CD4-positive, alpha-beta T cell treated with Interleukin-10 for 1 hour (primary cell): ENCODE results near the gene SLC6A4.
A peak's percentile ranks its signal among the peaks of the same experiment; 100 is the strongest.

Source experiments
- DNase-seq: peaks from one replicate; pipeline ENCODE4 v3.0.0-alpha.2; 2020

The SLC6A4 gene

DNA sequence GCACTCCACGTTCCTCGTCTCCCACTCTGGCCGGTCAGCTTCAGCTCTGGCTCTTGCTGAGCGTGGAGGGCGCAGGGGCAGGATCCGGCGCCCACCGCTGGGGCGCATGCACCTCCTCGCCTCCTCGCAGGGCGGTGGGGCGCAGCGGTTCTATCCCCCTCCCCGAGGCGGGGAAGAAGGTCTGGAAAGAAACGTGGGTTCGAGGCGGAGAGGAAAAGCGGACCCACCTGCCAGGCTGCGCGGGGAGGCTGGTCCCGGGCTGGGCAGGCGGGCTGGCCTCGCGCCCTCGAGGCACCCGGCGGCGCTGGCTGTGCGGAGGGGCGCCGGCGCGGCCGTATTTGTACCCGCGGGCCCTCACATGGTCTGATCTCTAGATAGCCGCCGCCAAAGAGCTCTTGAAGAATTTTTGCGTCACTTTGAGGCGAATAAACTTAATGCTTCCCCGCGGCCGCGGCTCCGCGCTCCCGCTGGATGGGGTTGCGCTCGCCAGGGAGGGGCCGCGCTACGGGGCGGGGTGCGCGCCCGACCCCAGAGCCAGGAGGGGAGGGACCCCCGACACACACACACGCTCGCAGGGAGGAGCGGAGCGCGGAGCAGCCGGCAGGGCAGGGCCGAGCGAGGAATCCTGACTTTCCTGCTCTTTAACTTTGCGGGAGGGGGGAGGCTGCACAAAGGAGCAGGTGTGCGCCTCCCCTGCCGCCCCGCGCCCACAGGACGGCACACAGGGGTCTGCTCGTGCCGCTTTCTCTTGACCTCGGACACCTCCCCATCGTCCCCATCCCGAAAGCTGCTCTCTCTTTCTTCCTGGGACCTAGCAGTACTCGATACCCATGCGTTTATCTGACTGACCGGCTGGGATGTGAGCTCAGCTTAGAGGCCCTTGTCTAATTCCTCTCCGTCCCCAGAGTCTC lies at the start of gene SLC6A4:
SLC6A4 (minus strand) TSS at position 312 of the 911 bp plus-strand sequence. CDS start 13,739 bp downstream, outside the sequence.
- DNase-seq: no peak

DNA sequence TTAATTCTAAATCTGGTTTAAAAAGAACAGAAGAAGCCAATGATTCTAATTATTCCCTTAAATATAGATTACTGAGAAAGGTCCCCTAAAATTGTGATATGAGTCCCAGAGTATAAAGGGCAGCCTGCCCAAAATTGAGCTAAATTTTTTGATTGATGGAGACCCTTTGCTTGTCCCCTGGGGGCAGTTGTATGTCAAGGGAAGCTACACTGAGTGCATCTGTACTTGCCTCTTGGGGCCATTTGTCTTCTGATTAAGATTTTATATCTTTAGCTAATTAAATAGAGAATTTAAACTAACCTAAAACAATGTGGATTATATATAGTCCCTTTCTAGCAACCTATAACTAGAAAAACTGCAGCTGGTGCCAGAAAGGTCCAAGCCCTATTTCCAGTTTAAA lies 43.7 kb upstream of the SLC6A4 start:
- no peak for DNase-seq

DNA sequence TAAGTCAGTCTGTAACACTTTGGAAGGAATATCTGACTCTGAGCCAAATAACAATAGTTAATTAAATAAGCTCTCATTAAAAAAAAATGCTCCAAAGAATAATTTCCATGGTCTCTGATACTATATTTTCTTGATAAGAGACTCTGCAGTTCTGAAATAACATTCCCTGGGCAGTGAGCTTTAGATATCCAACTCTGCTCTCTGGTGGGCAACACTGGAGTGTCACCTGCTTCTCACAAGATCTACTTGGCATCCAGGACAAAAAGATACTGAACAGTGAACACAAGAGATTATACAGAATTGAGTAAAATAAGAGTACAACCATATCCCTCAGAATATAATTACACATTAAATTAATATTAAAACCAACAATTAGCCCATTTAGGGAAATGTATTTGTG lies 42.5 kb upstream of the SLC6A4 start:
- peak; percentile 18 for DNase-seq

DNA sequence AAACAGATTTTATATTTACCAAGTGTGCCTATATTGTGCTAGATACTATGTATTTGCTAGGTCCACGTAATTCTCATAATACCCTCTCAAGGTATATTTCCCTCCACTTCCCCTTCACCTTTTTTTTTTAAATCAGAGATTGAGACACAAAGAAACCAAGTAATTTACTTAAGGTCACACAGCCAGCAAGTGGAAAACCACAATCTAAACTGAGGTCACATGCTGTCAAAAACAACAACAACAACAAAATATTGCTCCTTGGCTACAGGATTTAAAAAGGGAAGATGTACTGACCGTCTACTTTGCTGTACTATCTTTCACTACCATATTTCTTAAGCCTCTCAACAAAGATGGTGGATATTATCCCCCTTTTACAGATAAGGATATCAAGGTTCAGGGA lies 40.4 kb upstream of the SLC6A4 start:
- DNase-seq: no peak

DNA sequence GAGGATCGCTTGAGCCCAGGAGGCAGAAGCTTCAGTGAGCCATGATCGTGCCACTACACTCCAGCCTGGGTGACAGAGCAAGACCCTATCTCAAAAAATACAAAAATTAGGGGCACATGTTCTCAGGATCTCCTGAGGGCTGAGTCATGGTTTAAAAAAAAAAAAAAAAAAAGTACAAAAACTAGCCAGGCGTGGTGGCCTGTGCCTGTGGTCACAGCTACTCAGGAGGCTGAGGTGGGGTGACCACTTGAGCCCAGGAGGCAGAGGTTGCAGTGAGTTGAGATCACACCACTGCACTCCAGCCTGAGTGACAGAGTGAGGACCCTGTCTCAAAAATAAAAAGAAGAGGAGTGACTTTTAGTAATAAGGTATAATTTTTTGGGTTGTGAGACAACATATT lies 39.4 kb upstream of the SLC6A4 start:
- DNase-seq: no peak

DNA sequence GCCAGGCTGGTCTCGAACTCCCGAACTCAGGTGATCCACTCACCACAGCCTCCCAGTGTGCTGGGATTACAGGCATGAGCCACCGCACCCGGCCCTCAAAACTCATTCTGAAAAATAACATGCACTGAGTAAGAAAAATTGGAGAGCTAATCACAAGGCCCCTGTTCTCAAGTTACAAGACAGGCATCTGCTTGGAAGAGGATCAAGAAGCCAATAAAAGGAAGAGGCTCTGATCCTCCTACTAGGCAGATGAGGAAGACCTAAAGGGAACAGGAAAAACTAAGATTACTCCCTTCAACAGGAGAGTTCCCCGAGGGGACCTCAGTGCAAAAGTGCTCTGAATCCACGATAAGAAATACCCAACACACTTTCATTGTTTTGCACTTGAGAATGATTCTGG lies 37.9 kb upstream of the SLC6A4 start:
- DNase-seq: no peak

DNA sequence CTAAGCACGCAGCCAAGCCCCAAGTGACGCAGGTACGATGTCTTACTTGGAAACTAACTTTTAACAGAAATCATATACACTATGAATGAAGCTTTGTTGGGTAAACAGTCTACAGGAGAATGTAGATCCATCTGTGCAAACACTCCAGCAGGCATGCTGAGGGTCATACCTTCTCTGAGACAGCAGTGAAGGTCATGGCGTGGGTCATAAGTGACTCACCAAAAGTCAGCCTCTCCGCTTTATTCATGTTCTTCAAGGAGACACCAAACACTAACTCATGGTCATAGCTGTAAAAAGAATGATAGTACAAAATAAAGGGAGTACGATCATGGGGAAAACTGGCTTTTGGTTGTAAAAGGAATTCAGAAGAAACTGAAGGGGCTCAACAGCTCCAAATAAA lies 35.6 kb upstream of the SLC6A4 start:
- no peak for DNase-seq

DNA sequence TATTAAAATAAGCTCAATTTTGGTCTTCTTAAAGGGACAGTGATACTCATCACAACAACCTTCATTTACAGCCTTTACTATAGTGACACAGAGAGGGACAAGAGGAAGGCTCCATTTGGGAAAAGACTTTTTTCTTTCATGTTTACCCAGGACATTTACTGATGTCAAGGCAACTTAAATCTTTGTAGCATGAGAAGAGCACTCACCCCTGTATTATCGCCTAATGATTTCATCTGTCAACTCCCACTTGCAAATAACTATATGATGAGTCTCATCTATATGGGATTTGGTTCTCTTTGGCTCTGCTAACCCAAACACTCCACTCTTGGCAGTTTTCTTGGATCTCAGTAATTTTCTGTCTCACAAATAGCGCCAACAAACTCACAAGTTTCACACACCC lies 32.1 kb upstream of the SLC6A4 start:
- no peak for DNase-seq

DNA sequence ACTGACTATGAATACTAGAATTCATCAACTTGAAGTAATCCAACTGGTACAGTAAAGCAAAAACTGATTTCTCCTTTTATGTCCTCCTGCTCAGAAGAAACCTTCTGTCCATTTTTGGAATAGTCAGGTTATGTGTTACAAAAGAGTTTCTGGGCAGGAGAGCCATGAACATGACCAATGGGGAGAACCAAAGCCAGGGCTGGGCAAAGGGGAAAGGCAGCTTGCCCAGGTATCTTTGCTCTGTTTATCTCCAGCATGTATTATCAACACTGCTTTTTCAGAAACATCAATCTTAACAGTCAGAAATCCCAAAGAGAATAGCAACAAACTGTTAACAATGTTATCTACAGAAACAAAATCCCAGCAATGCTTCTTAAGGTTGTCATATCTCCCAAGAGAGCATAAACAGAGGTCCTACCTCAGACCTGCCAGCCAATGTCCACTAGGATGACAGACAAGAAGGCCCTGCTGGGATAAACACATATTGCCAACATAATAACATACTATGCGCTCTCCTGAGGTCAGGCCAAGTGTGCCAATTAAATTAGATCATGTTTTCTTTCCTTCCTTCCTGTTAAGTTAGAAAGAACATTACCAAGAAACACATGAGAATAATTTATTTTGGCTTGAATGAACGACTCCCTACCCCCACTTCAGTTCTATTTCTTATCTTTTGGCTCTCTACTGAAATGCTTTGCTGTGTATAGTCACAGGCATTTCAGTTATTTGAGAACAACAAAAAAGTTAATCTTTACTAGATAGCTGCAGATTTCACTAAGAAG lies 28.2 kb upstream of the SLC6A4 start:
- DNase-seq: no peak

DNA sequence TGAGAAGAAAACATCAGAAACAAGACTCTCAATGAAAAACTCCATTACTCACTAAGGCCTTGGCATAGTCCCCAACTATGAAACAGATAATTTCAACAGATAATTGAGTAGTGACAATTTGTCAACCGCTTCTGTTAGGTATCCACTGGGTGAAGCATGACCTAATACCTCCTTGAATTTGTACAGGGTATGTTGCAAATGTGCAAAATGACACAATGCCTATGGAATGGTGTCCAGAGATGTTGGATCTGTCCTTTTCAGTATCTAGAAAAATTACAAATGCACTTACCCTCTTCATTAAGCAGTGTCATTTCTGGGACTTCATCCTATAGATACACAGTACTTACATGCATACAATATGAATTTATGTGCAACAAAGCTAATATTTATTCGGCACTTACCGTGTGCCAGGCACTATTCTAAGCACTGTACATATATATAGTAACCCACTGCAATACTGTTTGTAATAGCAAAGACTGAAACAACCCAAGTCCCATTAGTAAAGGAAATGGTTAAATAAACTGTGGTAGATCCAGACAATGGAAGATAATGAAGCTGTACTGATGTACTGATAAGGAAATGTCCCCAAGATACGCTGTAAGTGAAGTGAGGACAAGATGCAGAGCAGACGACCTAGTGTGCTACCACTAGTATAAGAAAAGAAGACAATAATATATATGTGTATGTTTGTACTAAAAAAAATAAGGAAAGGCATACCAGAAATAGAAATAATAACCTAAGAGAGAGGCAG lies 21.4 kb upstream of the SLC6A4 start:
- DNase-seq: no peak

DNA sequence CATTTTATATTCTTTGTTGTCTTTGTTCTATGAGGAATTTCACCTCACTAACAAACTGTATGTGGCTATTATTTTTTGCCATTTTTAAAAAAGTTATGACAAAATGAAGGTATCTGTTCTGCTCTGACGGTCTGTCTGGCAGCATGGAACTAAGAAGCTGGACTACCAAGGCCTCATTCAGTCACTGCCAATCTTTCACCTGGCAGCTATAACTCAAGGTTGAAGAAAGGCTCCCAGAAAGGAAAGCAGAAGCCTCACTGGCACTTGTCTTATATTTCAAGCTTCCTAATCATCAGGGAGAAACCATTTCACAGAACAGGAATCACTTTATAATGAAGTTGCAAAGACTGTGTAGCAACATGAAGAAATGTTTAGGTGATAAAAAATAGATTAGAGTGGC lies 18.7 kb upstream of the SLC6A4 start:
- no peak for DNase-seq

DNA sequence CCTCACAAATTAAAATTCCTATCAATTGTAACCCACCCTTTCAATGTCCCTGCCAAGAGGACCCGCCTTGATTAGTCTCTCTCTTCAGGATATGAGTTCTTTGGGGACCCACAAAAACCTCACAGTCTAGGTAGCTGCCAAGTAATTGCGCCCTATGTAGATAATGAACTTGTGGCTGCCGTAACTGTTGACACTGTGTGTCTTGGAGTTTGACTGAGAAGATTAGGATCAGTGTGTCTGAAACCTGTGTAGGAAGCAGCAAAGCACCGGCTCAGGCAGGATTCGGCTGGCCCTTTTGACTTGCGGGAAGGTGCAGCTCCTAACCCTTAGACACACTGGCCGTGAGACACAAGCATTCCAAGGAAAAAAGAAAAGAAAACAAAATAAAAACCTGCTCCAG lies 17.8 kb upstream of the SLC6A4 start:
- DNase-seq: no peak

DNA sequence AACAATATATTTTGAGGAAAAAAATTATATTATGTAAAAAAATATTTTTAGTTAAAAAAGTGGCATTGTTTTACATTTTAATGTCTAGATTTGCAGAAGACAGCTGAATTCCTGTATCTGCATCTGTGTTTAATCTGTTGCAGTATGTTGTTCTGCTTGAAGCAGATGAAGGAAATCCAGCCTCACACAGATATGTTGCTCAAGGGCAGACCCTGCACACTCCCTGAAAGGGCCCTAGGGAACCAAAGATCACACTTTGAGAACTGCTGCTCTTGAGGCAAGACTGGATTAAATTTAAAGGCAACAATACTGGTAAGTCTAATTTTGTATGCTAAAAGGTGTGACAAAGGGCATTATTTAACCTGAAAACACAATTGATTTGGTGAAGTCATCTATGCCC lies 16.4 kb upstream of the SLC6A4 start:
- no peak for DNase-seq

DNA sequence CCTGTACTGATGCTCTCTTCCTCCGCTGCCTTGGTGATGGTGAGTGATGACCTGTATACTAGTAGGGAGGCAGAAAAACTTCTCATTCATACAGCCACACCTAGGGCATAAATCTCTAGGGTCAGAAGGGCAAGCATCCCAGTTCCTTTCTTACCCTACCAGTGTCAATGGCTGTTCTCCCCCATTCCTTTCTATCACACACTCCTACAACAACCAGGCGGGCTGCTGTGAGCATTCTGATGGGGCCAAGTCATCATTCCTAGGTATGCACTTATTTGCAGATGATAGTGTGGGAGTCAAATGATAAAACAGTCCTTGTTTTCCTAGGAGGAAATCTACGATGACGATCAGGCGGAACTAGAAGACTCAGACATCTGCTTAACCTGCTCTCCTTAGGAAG lies 14.0 kb upstream of the SLC6A4 start:
- DNase-seq: no peak

DNA sequence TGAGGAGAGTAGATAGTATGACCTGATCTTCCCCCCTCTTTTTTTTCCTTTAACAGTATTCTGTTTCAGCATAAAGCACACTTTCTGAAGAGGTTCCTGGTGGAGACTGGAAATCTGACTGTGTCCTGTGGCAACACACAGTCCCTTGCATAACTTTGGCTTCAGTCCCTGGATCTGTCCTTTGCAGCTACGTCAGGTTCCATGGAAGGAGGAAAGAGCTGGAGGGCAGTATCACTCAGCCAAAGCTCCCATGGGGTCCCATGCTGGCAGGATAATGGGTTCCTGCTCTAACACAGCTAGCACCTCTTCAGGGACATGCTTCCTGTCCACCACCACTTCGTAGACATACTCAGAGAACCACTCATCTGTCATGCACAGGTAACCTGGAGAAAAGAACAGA lies 13.3 kb upstream of the SLC6A4 start:
- no peak for DNase-seq

DNA sequence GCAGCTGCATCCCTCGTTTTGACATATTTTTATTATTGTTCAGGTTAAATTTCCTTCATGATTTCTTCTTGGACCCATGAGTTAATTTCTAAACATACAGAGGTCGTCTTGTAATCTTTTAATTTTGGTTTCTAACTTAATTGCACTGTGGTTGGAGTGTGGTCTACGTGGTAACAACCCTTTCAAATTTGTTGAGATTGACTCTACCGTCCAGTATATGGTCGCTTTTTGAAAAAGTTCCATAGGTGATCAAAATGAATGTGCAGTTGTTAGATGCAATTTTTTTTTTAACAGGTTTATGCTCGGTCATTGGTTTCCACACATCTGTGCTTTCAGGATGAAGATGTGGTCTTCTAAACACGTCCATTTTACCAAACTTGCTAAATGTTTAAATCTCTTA lies 11.0 kb upstream of the SLC6A4 start:
- DNase-seq: no peak

DNA sequence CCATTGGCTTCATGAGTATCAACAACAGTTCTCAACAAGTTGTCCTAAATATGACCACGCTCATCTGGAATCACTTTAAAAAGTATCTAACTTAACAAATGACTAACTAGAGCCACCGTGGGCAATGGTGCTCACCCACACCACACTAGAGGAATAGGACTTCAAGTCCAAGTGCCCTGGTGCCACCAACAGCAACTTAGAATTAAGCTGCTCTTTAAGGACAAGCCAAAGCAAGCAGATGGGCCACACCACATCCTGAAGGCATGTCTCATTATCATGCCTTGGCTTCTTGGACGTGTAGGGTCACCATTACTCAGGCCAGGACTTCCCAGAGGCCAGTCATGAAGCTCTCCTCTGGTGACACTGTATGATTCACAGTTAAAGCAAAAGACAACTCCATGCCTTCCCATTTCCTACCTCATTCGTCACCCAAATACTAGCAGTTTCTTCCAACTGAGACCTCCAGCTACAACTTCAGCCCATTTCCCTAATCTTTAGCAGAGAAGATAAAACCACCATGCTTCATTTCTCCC lies 9.4 kb upstream of the SLC6A4 start:
- no peak for DNase-seq

DNA sequence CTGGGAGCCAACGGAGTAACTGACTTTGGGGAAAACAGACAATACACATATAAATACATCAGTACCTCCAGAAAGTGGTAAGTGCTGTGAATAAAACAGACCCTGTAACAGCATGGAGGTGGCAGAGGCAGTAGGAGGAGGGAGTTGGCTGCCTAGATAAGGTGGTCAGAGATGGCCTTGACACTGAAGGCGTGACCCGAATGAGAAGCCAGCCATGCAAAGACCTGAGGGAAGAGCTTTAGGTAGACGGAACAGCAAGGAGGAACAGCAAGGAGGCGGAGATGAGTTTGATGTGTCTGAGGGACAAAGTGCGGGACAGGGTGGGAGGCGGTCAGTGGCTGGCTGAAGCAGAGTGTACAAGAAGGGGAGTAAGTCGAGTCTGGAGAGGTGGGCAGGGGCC lies 8.1 kb upstream of the SLC6A4 start:
- DNase-seq: no peak

DNA sequence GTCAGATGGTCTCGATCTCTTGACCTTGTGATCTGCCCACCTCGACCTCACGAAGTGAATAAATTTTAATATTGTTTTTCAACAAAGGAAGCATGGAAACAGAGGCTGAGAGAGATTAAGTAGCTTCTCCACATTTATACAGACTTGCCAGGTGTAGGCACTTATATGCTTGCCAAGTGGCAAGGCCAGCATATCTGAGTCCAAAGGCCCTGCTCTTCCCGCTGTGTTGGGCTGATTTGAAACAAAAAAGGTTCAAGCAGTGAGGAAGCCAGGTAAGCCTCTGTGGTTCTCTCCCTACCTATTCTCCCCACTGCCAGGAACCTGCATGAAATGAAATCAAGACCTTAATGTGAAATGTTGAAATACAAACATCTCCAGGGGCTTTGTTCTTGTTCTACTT lies 7.5 kb upstream of the SLC6A4 start:
- DNase-seq: no peak

DNA sequence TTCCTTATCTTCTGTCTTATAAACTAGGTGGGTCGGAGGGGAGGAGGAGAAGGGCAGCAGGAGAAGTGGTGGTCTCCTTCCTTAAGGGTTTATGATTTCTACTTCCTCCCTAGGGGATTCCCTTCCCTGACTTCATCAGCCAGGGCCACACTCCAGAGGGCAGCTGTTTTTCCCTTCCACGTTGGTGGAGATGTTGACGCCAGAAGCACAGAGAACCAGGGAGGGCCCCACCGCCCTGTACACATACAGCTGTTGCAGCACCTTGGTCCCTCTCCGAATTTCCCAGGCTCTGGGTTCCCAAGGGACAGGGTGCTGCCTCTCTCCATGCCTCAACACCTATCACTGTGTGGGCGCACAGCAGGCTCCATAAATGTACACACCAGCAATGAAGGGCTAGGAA lies 5.6 kb upstream of the SLC6A4 start:
- no peak for DNase-seq

DNA sequence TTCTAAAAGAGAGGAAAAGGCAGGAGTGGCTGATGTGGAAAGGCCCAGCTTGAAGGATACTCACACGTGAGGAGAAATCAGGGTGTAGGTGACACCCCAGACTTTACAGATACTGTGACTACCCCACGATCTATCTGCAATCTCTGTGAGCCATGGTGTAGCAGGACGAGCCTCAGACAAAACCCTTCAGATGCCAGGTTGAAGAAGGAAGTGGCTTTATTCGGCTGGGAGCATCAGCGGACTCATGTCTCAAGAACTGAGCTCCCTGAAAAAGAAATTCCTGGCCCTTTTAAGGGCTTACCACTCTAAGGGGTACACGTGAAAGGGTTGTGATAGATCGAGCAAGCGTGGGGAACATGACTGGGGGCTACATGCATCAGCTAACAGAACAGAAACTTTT lies 4.7 kb upstream of the SLC6A4 start:
- no peak for DNase-seq

DNA sequence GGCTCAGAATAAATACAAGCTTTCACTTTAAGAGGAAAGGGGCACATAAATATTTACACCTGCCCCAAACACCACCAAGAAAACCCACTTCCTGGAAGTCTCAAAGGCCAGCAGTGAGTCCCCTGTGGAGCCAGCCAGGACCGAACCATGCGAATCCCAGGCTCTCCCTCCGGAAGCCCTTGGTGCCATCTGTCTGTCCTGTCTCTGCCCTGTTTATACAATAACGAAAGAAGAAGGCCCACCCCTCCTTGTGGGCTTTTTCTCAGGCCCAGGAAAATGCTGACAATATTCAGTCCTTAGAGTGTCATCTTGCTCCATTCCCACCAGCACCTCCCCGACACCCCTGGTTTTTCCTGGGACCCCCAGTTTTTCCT lies 3.6 kb upstream of the SLC6A4 start:
- no peak for DNase-seq

DNA sequence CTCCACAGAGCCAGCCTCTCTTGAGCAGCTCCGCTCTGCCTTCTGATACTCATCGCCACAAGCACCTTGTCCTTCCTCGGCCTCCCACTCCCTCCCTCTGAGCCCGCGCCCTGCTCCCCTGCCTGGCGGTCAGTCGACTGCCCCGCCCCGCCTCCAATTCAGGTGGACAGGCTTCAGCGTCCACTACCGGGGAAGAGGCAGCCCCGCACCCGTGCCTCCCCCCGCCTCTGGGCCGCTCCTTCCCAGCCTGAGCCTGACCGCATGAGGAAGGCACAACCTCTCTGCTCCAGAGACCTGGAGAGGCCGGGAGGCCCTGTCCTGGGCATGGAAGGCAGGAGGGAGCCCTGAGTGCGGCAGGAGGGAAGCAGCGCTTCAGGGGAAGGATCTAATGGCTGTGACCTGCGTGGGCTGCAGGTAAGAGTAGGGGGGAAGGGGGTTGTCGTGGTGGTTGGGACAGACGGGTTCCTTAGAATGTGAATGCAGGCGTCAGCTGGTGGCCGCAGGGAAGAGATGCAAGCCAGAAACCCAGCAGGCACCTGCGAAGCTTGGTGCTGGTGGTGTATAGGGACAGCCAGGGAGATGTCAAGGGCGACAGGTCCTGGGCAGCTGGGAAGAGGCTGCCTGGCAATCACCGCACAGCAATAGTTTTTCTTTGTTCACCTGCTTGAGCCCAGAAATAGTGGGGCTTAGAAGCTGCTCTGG lies 3.0 kb upstream of the SLC6A4 start:
- no peak for DNase-seq
